GM18526 (cell line): Measurements from ENCODE around the gene IKZF1.

Source experiments
- POLR2A ChIP-seq: IDR thresholded peaks from 3 replicates; pipeline ENCODE4 v1.6.1; 2011; ENCODE audit not compliant: insufficient read length; ENCODE audit errors: extremely low read depth

IKZF1 gene

GRCh38 chr7:50353201-50353600, 48.7 kb downstream of the IKZF1 start:
- TF ChIP-seq POLR2A = no peak

DNA sequence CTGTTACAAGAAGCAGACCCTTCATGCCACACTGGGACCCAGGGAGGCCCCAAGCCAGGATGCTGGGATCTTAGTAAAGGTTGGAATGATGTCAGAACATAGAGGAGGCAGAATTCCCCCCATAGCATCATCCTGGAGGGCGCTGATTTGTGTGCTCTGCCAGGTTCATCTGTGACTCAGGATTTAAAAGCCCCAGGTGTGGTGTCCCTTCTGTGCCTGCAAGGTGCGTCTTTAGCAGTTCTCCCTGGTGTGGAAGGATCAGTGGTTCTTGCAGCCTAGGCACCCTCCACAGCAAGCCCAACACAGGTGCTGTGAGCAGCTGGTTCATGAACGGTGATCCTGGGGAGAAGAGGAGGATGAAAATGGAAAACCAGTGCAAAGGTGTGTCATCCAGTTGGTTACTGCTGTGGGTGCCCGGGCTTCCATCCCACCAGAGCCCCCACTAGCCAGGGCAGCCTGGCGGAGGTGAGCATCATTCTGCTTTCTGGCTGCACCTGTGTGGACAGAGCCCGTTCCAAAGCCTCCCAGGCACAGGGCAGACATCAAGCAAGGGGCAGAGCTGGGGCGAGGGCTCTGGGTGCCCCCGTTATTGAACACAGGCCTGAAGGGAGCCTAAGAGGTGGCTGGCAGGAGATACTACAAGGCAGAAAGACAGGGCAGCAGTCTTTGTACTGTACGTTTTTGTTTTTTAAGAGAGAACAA, 49.5 kb downstream of the IKZF1 start:
- no peak for TF ChIP-seq POLR2A

DNA sequence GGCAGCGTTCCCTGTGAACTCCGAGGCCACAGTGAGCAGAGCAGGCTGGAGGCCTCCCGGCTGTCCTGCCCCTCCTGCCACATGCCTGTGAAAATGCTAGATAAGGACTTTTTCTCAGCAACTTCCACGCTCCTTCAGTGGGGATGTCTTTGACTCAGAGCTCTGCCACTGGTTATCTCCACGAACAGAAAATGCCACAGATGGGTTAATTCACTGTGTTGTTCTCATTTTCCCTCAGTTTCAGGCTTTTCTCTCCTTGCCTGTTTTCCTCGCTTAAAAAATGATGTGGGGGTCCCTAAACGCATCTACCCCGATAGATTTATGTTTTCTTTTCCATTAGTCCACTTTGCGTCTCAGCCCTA, 51.3 kb downstream of the IKZF1 start:
- no peak for TF ChIP-seq POLR2A

DNA sequence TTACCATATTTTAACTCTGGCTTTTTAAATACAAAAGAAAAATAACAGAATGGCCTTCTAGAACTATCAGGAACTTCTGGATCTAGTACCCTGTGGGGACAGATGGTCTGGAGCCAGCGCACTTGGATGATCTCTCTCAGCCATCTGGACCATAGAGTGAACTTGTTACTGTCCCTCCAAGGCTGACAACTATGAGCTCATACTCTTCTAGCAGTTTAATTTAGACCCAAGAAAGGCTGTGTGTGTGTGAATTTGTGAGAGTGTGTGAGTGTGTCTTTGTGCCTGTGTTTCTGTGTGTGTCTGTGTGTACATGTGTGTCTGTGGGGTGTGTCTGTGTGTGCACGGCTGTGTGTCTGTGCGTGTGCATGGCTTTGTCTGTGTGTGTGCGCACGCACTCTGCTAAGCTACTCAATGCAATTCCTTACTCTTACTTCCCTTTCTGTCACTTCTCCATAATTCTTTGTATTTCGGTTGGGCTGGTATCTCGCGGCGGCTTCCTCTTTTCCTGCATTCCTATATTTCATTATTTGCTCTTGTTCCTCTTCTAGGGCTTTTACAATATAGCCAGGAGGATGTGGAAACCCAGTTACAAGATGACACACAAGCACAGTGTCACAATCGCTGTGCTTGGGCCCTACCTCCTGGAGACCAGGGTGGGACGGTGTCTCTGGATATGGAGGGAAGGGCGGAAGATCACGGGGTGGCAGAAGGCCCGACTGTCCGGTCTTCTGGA, 51.9 kb downstream of the IKZF1 start:
- TF ChIP-seq POLR2A = no peak

DNA sequence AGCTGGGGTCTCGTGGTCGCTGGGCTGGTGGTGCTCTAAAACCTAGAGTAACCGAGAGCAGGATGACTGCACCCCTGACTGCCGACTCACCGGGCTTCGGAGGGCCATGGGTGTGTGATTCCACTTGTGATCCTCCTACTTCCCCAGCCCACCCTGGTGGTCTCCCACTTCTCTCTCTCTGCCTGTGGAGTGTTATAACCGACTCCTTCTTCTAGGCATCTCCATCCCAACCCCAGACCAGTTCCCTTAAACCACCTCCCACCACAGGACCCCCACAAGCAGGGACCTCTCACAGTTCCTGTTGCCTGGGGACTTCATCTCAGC, 52.4 kb downstream of the IKZF1 start:
- TF ChIP-seq POLR2A = no peak

DNA sequence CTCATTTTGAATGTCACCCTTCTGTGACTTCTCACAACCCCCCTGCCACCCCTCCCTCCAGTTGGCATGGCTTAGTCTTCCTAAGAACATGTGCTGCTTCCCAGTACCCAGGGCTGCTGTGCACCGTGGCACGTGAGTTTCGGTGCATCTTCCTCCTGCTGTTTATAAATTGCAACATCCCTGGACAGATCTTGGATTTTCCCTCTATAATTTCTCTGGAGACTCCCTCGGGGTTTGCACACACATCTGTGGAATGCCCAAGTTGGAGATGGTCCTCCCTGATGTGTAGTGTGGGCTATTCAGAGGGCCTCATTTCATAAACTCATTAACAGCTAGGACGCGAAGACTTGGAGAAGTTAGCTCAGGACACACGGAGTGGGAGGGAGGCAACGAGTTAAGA, 52.9 kb downstream of the IKZF1 start:
- TF ChIP-seq POLR2A = no peak

GRCh38 chr7:50358041-50358705, 53.7 kb downstream of the IKZF1 start:
- TF ChIP-seq POLR2A = no peak

- TF ChIP-seq POLR2A = no peak
Observed at GRCh38 chr7:50358779-50359178, 54.3 kb downstream of the IKZF1 start.

DNA sequence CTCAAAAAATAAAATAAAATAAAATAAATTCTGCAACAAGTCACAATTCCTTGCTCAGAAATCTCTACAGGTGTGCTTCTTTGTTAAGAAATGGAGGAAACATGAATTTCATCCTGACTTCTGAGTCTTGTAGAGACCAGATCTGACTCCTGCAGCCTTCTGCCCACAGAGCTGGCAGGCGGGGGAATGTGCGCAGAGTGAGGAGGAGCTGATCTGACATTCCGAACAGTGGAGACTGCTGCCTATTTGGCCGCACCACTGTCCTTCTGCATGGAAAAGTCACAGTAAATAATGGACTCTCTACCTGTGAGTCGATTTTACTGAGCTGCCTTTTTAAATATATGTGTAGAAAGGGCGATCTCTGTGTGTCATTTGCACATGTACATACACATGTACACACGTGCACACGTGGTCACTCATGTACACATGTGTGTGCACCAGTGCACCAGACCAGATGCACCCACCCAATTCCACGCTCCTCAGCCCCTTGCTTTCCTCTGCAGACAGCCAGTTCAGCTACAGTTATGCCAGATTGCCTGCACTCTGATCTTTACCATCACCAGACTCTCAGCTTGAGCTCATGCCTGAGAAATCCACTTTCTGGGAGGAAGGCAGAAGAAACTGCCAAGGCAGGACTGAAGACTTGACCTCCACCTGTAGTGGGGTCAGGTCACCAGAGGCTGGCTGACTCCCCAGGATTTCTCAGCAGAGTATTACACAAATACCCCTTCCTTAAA, 54.9 kb downstream of the IKZF1 start:
- no peak for TF ChIP-seq POLR2A

DNA sequence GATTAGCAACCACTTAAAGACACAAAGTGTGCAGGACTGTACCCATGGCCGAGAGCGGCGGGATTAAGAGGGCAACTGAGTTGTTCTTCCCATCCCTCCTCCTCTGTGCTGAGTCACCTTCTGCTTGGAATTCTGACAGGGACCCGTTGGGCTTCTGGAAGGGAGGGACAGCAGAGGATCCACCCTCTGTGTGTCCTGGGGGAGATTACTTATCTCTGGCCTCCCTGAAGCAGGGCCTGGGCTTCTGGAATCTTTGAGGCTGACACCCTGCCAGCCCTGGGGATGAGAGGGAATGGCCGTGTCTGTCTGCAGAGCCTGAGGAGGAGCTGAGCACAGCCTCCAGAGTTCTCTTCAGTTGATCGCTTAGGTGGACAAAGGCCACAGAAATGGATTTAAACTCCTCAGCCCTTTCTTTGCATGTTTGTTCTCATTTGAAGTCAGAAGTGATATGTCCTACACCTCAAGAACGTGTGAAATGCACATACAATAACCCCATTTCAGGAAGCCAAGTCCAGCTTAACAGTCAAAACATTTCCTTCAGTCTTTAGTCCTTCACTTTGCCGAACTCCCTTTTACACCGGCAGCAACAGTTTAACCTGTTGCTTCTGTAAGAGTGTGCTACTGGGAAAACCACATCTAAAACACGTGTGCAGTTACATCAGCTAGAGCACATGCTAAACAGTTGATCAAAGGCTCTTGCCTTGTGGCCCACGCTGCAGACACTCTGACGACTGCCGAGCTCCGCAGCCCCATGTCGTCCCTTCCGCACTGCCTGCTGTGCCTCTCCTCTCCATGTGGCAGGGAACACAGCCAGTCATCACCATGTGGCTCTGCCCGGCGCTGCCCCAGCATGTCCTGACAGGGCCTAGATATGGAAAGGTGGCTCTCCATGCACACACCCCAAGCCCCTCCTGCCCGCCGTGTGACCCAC, 55.7 kb downstream of the IKZF1 start:
- no peak for TF ChIP-seq POLR2A

GRCh38 chr7:50362142-50362541, 57.6 kb downstream of the IKZF1 start:
- no peak for TF ChIP-seq POLR2A

GRCh38 chr7:50362712-50363282, 58.3 kb downstream of the IKZF1 start:
- no peak for TF ChIP-seq POLR2A

GRCh38 chr7:50363327-50364060, 59.0 kb downstream of the IKZF1 start:
- no peak for TF ChIP-seq POLR2A

GRCh38 chr7:50364645-50365044, 60.1 kb downstream of the IKZF1 start:
- TF ChIP-seq POLR2A = no peak
